Neural crest cell (in vitro differentiated cells): Measurements from ENCODE around the gene B3GAT2. TPM values are rescaled to one million over a fixed set of nuclear protein-coding genes. Genes with fewer than 3 reads are reported as not detected.

Experiments
- DNase-seq: peaks from one replicate; pipeline ENCODE4 v3.0.0; 2021; ENCODE audit warnings: low read depth, mixed read lengths, low spot score
- H3K27ac Mint-ChIP-seq: one replicate; pipeline ENCODE4 v1.8.0; 2021; ENCODE audit warnings: mild to moderate bottlenecking, mixed read lengths; ENCODE audit not compliant: unreplicated experiment
- H3K27me3 Mint-ChIP-seq: 2 replicates; pipeline ENCODE4 v1.8.0; 2021; ENCODE audit warnings: low read depth, mild to moderate bottlenecking, mixed read lengths
- H3K36me3 Mint-ChIP-seq: 2 replicates; pipeline ENCODE4 v1.8.0; 2021; ENCODE audit warnings: low read depth, mild to moderate bottlenecking, mixed read lengths
- H3K4me1 Mint-ChIP-seq: 2 replicates; pipeline ENCODE4 v1.8.0; 2021; ENCODE audit warnings: mixed read lengths
- H3K4me3 Mint-ChIP-seq: one replicate; pipeline ENCODE4 v1.8.0; 2021; ENCODE audit warnings: mild to moderate bottlenecking, mixed read lengths
- H3K9me3 Mint-ChIP-seq: 2 replicates; pipeline ENCODE4 v1.8.0; 2021; ENCODE audit warnings: mixed read lengths
- total RNA-seq: library from RNA; stranded (reverse); gene quantifications from 2 replicates; pipeline ENCODE4 v1.2.1, GENCODE V29; 2021
- TF ChIP-seq, protein P1 (sequence below): fragments of 200-600 bp; sonication (generic); conservative IDR thresholded peaks from 2 replicates; pipeline ENCODE4 v1.5.0; 2021; ENCODE audit warnings: antibody characterized with exemption, mild to moderate bottlenecking

The B3GAT2 gene
- total RNA-seq, 1 donor from 2014 or later = 1.2 TPM

DNA sequence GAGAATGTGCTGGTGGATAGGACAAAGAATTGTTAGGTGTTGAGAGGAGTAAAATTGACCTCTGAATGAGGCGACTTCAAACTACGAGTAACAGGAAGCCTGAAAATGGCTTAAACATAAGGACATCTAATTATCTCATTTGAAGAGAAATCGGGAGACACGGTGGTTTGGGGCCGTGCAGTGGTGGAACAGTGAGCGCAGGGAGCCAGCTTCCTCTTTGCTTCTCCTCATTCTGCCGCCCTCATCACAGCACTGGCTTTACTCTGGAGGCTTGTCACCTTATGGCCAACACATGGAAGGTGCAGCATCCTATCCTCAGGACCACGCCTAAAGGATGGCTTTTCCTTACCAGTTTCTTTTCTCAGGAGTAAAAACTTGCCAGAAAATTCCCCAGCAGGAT, 114.3 kb downstream of the B3GAT2 start:
- Mint-ChIP-seq H3K27ac (no peak overlapping the region), H3K36me3 (peaks cover under 1% of the 10 kb centered on the region), H3K4me1 (peaks cover 14% of the 10 kb centered on the region), H3K4me3 (no peak overlapping the region), H3K9me3 (no peaks in the 10 kb centered on the region), H3K27me3 (no peaks in the 10 kb centered on the region)
- TF ChIP-seq, protein P1, sequence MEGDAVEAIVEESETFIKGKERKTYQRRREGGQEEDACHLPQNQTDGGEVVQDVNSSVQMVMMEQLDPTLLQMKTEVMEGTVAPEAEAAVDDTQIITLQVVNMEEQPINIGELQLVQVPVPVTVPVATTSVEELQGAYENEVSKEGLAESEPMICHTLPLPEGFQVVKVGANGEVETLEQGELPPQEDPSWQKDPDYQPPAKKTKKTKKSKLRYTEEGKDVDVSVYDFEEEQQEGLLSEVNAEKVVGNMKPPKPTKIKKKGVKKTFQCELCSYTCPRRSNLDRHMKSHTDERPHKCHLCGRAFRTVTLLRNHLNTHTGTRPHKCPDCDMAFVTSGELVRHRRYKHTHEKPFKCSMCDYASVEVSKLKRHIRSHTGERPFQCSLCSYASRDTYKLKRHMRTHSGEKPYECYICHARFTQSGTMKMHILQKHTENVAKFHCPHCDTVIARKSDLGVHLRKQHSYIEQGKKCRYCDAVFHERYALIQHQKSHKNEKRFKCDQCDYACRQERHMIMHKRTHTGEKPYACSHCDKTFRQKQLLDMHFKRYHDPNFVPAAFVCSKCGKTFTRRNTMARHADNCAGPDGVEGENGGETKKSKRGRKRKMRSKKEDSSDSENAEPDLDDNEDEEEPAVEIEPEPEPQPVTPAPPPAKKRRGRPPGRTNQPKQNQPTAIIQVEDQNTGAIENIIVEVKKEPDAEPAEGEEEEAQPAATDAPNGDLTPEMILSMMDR = no peak
- no peak for DNase-seq

- no peak for DNase-seq
- Mint-ChIP-seq H3K4me3 (no peak overlapping the region), H3K4me1 (peaks cover 8% of the 10 kb centered on the region), H3K27me3 (no peaks in the 10 kb centered on the region), H3K27ac (no peak overlapping the region), H3K36me3 (no peaks in the 10 kb centered on the region), H3K9me3 (no peaks in the 10 kb centered on the region)
- TF ChIP-seq, protein P1 = no peak
Observed at GRCh38 chr6:70841112-70841511, 115.7 kb downstream of the B3GAT2 start.

DNA sequence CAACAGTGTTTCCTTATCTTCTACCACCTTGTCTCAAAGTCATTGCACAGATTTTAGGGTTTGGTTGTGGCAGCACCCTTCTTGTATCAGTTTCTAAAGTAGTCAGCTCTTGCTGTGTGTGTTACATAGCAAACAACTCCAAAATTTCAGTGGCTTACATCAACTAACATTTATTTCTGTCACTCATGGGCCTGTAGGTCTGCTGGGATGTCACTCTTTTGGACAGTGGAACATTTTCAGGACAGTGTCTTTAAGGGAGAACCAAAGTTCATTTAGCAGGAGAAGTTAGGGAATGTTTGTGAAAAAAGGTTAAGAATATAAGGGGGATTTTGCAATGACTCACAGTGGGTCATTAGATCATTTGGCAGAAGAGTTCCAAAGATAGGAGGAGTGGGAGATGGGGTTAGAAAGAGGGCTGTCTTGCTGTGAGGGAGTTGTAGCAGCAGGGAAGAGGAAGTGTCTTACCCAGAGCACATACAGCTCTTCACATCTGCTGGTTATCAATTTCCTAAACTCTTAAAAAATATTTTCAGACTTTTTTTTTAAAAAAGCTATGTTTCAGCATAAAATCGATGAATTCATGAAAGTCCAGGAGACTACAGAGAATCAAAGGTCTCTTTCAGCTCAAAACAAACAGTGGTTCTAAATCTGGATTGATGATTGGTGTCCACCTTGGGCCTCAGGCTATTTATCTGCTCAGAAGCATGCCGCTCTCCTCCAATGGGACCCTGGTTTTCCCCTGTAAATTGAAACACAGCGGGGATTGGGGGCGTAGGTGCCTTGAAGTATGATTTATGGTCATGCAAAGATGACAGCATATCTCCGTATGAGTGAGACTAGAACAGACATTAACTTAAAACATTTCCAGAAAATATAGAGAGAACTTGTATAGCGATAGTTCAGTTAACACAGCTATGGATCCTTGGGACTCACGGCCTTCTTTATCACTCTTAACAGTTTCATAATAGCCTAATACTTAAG, 117.3 kb downstream of the B3GAT2 start:
- TF ChIP-seq, protein P1 = no peak
- peak overlapping the region; percentile 17 for H3K4me3 Mint-ChIP-seq
- H3K27me3 Mint-ChIP-seq = no peaks in the 10 kb centered on the region
- H3K9me3 Mint-ChIP-seq = no peaks in the 10 kb centered on the region
- no peak overlapping the region for H3K27ac Mint-ChIP-seq
- H3K36me3 Mint-ChIP-seq = no peaks in the 10 kb centered on the region
- H3K4me1 Mint-ChIP-seq = peaks cover 8% of the 10 kb centered on the region
- no peak for DNase-seq

DNA sequence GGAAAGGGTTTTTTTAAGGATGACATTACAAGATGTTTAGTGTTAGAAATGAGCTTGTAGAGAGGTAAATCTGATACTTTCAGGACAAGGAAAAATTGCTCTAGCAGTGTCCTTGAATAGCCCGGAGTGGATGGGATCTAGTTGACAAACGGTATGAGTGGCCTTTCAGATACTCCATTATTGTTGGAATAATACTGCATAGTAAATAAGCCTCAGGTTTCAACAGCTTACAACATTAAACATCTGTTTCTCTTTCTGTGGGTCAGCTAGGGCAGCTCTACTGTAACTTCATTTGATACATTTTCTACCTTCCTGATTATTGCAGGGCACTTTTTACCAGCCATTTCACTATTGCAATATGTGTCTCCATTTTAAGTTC, 118.0 kb downstream of the B3GAT2 start:
- TF ChIP-seq, protein P1 = no peak
- Mint-ChIP-seq H3K36me3 (no peaks in the 10 kb centered on the region), H3K27ac (no peak overlapping the region), H3K4me3 (no peak overlapping the region), H3K9me3 (no peaks in the 10 kb centered on the region), H3K27me3 (no peaks in the 10 kb centered on the region), H3K4me1 (peaks cover 8% of the 10 kb centered on the region)
- no peak for DNase-seq

GRCh38 chr6:70834520-70834919, 122.3 kb downstream of the B3GAT2 start:
- no peak for DNase-seq
- no peak overlapping the region for H3K4me3 Mint-ChIP-seq

More at GRCh38 chr6:70834520-70834919, 122.3 kb downstream of the B3GAT2 start:
- TF ChIP-seq, protein P1 = no peak
- peaks cover 4% of the 10 kb centered on the region for H3K4me1 Mint-ChIP-seq
- H3K27ac Mint-ChIP-seq = no peak overlapping the region
- H3K9me3 Mint-ChIP-seq = peaks cover 7% of the 10 kb centered on the region
- peaks cover 3% of the 10 kb centered on the region for H3K36me3 Mint-ChIP-seq
- H3K27me3 Mint-ChIP-seq = no peaks in the 10 kb centered on the region
